ENCODE data around the gene SNED1. TPM values are rescaled to one million over a fixed set of nuclear protein-coding genes. Genes with fewer than 3 reads are reported as not detected.
"Not testable (repeated sequence)": the region's sequence is repeated elsewhere in the genome, so short reads cannot be mapped to it uniquely, and the experiment has no call there.

The SNED1 gene
- total and polyA plus RNA-seq, 4 donors: 0.65 to 18.1 (median 2.8) TPM

DNA sequence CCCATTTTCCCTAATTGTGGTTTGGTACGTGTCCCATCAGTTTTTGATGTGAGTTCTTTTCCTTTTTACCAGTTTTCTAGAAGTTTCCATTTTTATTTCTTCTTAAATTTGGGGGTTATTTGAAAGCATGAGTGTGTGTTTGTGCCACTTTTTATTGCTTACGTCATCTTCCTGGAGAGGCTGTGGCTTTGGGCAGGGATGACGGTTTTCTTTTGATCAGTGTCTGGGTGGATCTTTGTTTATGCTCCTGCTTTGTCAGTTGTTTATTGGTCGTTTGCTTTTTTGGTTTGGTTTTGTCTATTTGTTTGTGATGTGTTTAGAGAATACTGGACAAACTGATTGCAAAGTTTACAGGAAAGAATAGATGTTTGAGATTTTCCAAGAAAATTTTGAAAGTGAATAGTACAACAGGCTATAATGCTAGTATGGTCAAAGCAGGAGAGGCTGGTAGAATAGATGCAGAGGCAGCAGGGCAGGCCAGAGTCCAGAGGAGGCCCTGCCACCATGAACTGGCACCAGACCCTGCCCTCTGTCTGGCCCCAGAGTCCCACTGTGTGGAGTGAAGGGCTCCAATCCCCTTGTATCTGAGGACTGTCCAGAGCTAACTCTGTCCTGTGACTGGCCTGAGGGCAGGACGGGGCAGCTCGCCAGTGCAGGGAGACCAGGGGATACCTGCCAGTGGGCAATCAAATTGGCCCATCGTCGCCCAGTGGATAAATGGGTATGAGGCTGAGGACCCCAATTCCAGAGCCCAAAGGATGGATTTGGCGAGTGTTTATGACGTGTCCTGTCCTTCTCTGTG is 23.4 kb upstream of the SNED1 start:
- 81% methylated on average over 10 of the region's 10 CpGs for WGBS
- Histone ChIP-seq H3K4me3 (ENCODE audit: low read depth in 1 of 3, low read length in 3 of 3) (no peak overlapping the region), H3K4me1 (ENCODE audit: control insufficient read depth in 4 of 4, insufficient read depth in 4 of 4, low read length in 3 of 4) (peaks cover 7 to 14% (median 12%) of the 10 kb centered on the region in 4 donors)

DNA sequence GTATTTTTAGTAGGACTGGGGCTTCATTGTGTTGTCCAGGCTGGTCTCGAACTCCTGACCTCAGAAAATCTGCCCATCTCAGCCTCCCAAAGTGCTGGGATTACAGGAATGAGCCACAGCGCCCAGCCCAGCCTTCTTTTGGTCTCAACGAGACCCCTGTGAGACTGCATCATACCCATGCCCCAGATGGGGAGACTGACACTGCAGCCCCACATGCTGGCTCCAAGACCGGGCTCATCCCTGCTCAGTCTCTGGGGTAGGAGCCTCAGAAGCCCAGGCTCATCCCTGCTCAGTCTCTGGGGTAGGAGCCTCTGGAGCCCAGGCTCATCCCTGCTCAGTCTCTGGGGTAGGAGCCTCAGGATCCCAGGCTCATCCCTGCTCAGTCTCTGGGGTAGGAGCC is 22.5 kb upstream of the SNED1 start:
- DNase-seq (ENCODE audit: low spot score); H3K4me3 ChIP-seq (ENCODE audit: low read depth in 1 of 3, low read length in 3 of 3); H3K27me3 ChIP-seq (ENCODE audit: control insufficient read depth in 4 of 4, insufficient read depth in 4 of 4, low read length in 3 of 4); H3K9me3 ChIP-seq (ENCODE audit: control insufficient read depth in 4 of 4, low read length in 3 of 4); H3K9ac ChIP-seq (ENCODE audit: low read depth in 1 of 2, low read length in 2 of 2); H3K27ac ChIP-seq (ENCODE audit: low read depth in 1 of 2, low read length in 2 of 2); H3K36me3 ChIP-seq (ENCODE audit: control insufficient read depth in 4 of 4, insufficient read depth in 3 of 4, low read depth in 1 of 4, low read length in 3 of 4): not testable (repeated sequence)
- WGBS: 79% methylated on average over 4 of the region's 4 CpGs
- peaks cover 7 to 14% (median 12%) of the 10 kb centered on the region in 4 donors for H3K4me1 ChIP-seq (ENCODE audit: control insufficient read depth in 4 of 4, insufficient read depth in 4 of 4, low read length in 3 of 4)

More for the DNA sequence above, 23.4 kb upstream of the SNED1 start:
- Histone ChIP-seq H3K27me3 (ENCODE audit: control insufficient read depth in 4 of 4, insufficient read depth in 4 of 4, low read length in 3 of 4) (no peaks in the 10 kb centered on the region), H3K9ac (ENCODE audit: low read depth in 1 of 2, low read length in 2 of 2) (no peak overlapping the region), H3K36me3 (ENCODE audit: control insufficient read depth in 4 of 4, insufficient read depth in 3 of 4, low read depth in 1 of 4, low read length in 3 of 4) (no peaks in the 10 kb centered on the region), H3K9me3 (ENCODE audit: control insufficient read depth in 4 of 4, low read length in 3 of 4) (no peaks in the 10 kb centered on the region), H3K27ac (ENCODE audit: low read depth in 1 of 2, low read length in 2 of 2) (no peak overlapping the region)
- no peak for DNase-seq (ENCODE audit: low spot score)
- TF ChIP-seq TAF1 (conservative IDR thresholded peaks at IDR 0.05): no peak
- no peak for TF ChIP-seq SP1 (IDR thresholded peaks at IDR 0.05)
- TF ChIP-seq, protein P1, sequence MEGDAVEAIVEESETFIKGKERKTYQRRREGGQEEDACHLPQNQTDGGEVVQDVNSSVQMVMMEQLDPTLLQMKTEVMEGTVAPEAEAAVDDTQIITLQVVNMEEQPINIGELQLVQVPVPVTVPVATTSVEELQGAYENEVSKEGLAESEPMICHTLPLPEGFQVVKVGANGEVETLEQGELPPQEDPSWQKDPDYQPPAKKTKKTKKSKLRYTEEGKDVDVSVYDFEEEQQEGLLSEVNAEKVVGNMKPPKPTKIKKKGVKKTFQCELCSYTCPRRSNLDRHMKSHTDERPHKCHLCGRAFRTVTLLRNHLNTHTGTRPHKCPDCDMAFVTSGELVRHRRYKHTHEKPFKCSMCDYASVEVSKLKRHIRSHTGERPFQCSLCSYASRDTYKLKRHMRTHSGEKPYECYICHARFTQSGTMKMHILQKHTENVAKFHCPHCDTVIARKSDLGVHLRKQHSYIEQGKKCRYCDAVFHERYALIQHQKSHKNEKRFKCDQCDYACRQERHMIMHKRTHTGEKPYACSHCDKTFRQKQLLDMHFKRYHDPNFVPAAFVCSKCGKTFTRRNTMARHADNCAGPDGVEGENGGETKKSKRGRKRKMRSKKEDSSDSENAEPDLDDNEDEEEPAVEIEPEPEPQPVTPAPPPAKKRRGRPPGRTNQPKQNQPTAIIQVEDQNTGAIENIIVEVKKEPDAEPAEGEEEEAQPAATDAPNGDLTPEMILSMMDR (IDR thresholded peaks at IDR 0.05; ENCODE audit: low read depth, low read length, missing input control): no peak
- no peak for TF ChIP-seq HNF4A (conservative IDR thresholded peaks at IDR 0.05)
- TF ChIP-seq, protein P2, sequence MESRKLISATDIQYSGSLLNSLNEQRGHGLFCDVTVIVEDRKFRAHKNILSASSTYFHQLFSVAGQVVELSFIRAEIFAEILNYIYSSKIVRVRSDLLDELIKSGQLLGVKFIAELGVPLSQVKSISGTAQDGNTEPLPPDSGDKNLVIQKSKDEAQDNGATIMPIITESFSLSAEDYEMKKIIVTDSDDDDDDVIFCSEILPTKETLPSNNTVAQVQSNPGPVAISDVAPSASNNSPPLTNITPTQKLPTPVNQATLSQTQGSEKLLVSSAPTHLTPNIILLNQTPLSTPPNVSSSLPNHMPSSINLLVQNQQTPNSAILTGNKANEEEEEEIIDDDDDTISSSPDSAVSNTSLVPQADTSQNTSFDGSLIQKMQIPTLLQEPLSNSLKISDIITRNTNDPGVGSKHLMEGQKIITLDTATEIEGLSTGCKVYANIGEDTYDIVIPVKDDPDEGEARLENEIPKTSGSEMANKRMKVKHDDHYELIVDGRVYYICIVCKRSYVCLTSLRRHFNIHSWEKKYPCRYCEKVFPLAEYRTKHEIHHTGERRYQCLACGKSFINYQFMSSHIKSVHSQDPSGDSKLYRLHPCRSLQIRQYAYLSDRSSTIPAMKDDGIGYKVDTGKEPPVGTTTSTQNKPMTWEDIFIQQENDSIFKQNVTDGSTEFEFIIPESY (IDR thresholded peaks at IDR 0.05): no peak
- TF ChIP-seq, protein P3, sequence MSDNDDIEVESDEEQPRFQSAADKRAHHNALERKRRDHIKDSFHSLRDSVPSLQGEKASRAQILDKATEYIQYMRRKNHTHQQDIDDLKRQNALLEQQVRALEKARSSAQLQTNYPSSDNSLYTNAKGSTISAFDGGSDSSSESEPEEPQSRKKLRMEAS (IDR thresholded peaks at IDR 0.05): no peak
- TF ChIP-seq HNF4G (IDR thresholded peaks at IDR 0.05): no peak
- TF ChIP-seq YY1 (IDR thresholded peaks at IDR 0.05): no peak
- TF ChIP-seq GABPA (IDR thresholded peaks at IDR 0.05 in 1 of 2, conservative IDR thresholded peaks at IDR 0.05 in 1 of 2): no peak
- TF ChIP-seq, protein P4, sequence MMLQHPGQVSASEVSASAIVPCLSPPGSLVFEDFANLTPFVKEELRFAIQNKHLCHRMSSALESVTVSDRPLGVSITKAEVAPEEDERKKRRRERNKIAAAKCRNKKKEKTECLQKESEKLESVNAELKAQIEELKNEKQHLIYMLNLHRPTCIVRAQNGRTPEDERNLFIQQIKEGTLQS (IDR thresholded peaks at IDR 0.05): no peak
- no peak for TF ChIP-seq FOXA1 (IDR thresholded peaks at IDR 0.05)
- TF ChIP-seq NR2F2 (IDR thresholded peaks at IDR 0.05): no peak

DNA sequence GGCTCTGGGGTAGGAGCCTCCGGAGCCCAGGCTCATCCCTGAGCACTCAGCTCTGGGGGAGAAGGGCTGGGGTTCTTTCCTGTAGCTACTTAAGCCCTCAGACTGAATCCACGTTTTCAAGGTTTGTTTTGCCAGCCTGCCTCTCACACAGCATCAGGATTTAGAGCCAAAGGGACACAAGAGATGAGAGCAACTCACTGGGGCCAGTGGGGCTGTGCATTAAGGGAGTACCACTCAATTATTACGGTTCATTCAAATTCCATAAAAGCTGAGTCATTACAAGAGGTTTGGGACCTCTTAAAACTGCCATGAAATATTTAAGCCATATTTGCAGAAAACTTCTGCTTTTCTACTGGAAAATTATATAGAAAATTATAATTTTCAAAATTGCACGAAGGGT is 17.1 kb upstream of the SNED1 start:
- Histone ChIP-seq H3K4me1 (ENCODE audit: control insufficient read depth in 4 of 4, insufficient read depth in 4 of 4, low read length in 3 of 4) (peaks cover 13 to 28% (median 18%) of the 10 kb centered on the region in 4 donors), H3K9ac (ENCODE audit: low read depth in 1 of 2, low read length in 2 of 2) (no peak overlapping the region), H3K36me3 (ENCODE audit: control insufficient read depth in 4 of 4, insufficient read depth in 3 of 4, low read depth in 1 of 4, low read length in 3 of 4) (no peaks in the 10 kb centered on the region), H3K9me3 (ENCODE audit: control insufficient read depth in 4 of 4, low read length in 3 of 4) (no peaks in the 10 kb centered on the region), H3K27me3 (ENCODE audit: control insufficient read depth in 4 of 4, insufficient read depth in 4 of 4, low read length in 3 of 4) (no peaks in the 10 kb centered on the region), H3K27ac (ENCODE audit: low read depth in 1 of 2, low read length in 2 of 2) (no peak overlapping the region), H3K4me3 (ENCODE audit: low read depth in 1 of 3, low read length in 3 of 3) (no peak overlapping the region)
- TF ChIP-seq HNF4A (conservative IDR thresholded peaks at IDR 0.05) (no peak), FOXA1 (IDR thresholded peaks at IDR 0.05) (no peak), RAD21 (IDR thresholded peaks at IDR 0.05) (no peak), YY1 (IDR thresholded peaks at IDR 0.05) (no peak), TAF1 (conservative IDR thresholded peaks at IDR 0.05) (no peak), GABPA (IDR thresholded peaks at IDR 0.05 in 1 of 2, conservative IDR thresholded peaks at IDR 0.05 in 1 of 2) (no peak)
- TF ChIP-seq, protein P1 (IDR thresholded peaks at IDR 0.05; ENCODE audit: low read depth, low read length, missing input control): no peak
- TF ChIP-seq, protein P2 (IDR thresholded peaks at IDR 0.05): no peak
- TF ChIP-seq, protein P3 (IDR thresholded peaks at IDR 0.05): no peak
- WGBS: 68% methylated on average over 4 of the region's 4 CpGs
- DNase-seq (ENCODE audit: low spot score): no peak
